A549 (cell line): Measurements from ENCODE around the gene DUS2.

ENCODE experiments used
- CEBPB ChIP-seq, 2 experiments: fragments of >200 bp in 1 of 2; sonication (Bioruptor Twin) in 1 of 2; formaldehyde crosslinking in 1 of 2; IDR thresholded peaks; 2 replicates each; pipeline ENCODE4 v1.6.1; 2012 to 2016
- CTCF ChIP-seq: fragments of >200 bp; sonication (Bioruptor Twin); formaldehyde crosslinking; IDR thresholded peaks from 3 replicates; pipeline ENCODE4 v1.5.1; 2016
- EP300 ChIP-seq, 2 experiments: fragments of >200 bp; sonication (Bioruptor Twin); formaldehyde crosslinking; IDR thresholded peaks; 2 replicates in 1 of 2; 3 replicates in 1 of 2; pipeline ENCODE4 v1.6.1; 2016 to 2017
- GATA3 ChIP-seq: IDR thresholded peaks from 2 replicates; pipeline ENCODE4 v1.6.1; 2012; ENCODE audit warnings: borderline replicate concordance
- HEYL ChIP-seq: fragments of 250-450 bp; sonication (Bioruptor Pico); IDR thresholded peaks from 2 replicates; pipeline ENCODE4 v1.8.0; 2021; ENCODE audit warnings: mild to moderate bottlenecking, moderate library complexity
- HOXA7 ChIP-seq: fragments of 250-450 bp; sonication (Bioruptor Pico); IDR thresholded peaks from 2 replicates; pipeline ENCODE4 v1.5.0; 2020; ENCODE audit warnings: mild to moderate bottlenecking, moderate library complexity
- JUNB ChIP-seq: fragments of >200 bp; sonication (Bioruptor Twin); formaldehyde crosslinking; IDR thresholded peaks from 2 replicates; pipeline ENCODE4 v1.6.1; 2016
- MAFK ChIP-seq: fragments of 450-650 bp; IDR thresholded peaks from 2 replicates; pipeline ENCODE4 v1.6.1; 2014; ENCODE audit not compliant: partially characterized antibody
- POLR2A ChIP-seq: IDR thresholded peaks from 2 replicates; pipeline ENCODE4 v1.6.1; 2012; ENCODE audit warnings: mild to moderate bottlenecking, low read length
- RAD21 ChIP-seq, 2 experiments: fragments of >200 bp in 1 of 2; sonication (Bioruptor Twin) in 1 of 2; formaldehyde crosslinking in 1 of 2; IDR thresholded peaks in 1 of 2; conservative IDR thresholded peaks in 1 of 2; 2 replicates in 1 of 2; 3 replicates in 1 of 2; pipeline ENCODE4 v1.6.1; 2012 to 2018; ENCODE audit warnings: inconsistent platforms in 1 of 2
- SREBF2 ChIP-seq: fragments of 450-650 bp; IDR thresholded peaks from 2 replicates; pipeline ENCODE4 v1.6.1; 2014; ENCODE audit warnings: mild to moderate bottlenecking, moderate library complexity
- TF ChIP-seq, protein P1 (sequence below): IDR thresholded peaks from 2 replicates; pipeline ENCODE4 v1.6.1; 2012
- TF ChIP-seq, protein P2 (sequence below): fragments of 250-450 bp; sonication (Bioruptor Pico); IDR thresholded peaks from 2 replicates; pipeline ENCODE4 v1.5.0; 2021; ENCODE audit warnings: mild to moderate bottlenecking, moderate library complexity, borderline replicate concordance
- TF ChIP-seq, protein P3 (sequence below): fragments of 450-650 bp; IDR thresholded peaks from 2 replicates; pipeline ENCODE4 v1.6.1; 2014; ENCODE audit warnings: antibody characterized with exemption

- TF ChIP-seq, protein P1, sequence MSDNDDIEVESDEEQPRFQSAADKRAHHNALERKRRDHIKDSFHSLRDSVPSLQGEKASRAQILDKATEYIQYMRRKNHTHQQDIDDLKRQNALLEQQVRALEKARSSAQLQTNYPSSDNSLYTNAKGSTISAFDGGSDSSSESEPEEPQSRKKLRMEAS, result no peak
- no peak for TF ChIP-seq JUNB
- TF ChIP-seq CEBPB (IDR thresholded peaks at IDR 0.05), result no peak
- TF ChIP-seq EP300 (IDR thresholded peaks at IDR 0.05), result no peak
- TF ChIP-seq, protein P2, sequence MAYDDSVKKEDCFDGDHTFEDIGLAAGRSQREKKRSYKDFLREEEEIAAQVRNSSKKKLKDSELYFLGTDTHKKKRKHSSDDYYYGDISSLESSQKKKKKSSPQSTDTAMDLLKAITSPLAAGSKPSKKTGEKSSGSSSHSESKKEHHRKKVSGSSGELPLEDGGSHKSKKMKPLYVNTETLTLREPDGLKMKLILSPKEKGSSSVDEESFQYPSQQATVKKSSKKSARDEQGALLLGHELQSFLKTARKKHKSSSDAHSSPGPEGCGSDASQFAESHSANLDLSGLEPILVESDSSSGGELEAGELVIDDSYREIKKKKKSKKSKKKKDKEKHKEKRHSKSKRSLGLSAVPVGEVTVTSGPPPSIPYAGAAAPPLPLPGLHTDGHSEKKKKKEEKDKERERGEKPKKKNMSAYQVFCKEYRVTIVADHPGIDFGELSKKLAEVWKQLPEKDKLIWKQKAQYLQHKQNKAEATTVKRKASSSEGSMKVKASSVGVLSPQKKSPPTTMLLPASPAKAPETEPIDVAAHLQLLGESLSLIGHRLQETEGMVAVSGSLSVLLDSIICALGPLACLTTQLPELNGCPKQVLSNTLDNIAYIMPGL (CRISPR knock-in tag), result no peak
- no peak for TF ChIP-seq POLR2A
- TF ChIP-seq MAFK, result no peak
- no peak for TF ChIP-seq RAD21 (conservative IDR thresholded peaks at IDR 0.05 in 1 of 2, IDR thresholded peaks at IDR 0.05 in 1 of 2)
- TF ChIP-seq SREBF2, result no peak
- no peak for TF ChIP-seq CTCF
- no peak for TF ChIP-seq HEYL (CRISPR knock-in tag)
- TF ChIP-seq, protein P3, sequence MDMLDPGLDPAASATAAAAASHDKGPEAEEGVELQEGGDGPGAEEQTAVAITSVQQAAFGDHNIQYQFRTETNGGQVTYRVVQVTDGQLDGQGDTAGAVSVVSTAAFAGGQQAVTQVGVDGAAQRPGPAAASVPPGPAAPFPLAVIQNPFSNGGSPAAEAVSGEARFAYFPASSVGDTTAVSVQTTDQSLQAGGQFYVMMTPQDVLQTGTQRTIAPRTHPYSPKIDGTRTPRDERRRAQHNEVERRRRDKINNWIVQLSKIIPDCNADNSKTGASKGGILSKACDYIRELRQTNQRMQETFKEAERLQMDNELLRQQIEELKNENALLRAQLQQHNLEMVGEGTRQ, result no peak
- TF ChIP-seq GATA3, result no peak
- TF ChIP-seq HOXA7 (CRISPR knock-in tag), result no peak
Measured at GRCh38 chr16:68094614-68094934, 71.5 kb downstream of the DUS2 start.
